HepG2 (cell line): Measurements from ENCODE around the gene RECQL. TPM values are rescaled to one million over a fixed set of nuclear protein-coding genes. Genes with fewer than 3 reads are reported as not detected.

Experiments
- CEBPG ChIP-seq: IDR thresholded peaks from 2 replicates; pipeline ENCODE4 v1.6.1; 2016
- FOSL2 ChIP-seq: sonication (generic); formaldehyde crosslinking; IDR thresholded peaks from 2 replicates; pipeline ENCODE4 v1.4.0; 2020; ENCODE audit warnings: missing genetic modification reagents
- GATAD2A ChIP-seq: IDR thresholded peaks from 2 replicates; pipeline ENCODE4 v1.6.1; 2016
- HOXA5 ChIP-seq: sonication (generic); formaldehyde crosslinking; IDR thresholded peaks from 2 replicates; pipeline ENCODE4 v1.4.0; 2020; ENCODE audit warnings: missing genetic modification reagents
- HOXD1 ChIP-seq: sonication (generic); formaldehyde crosslinking; IDR thresholded peaks from 2 replicates; pipeline ENCODE4 v1.5.0; 2020; ENCODE audit warnings: missing genetic modification reagents
- PHF21A ChIP-seq: sonication (generic); formaldehyde crosslinking; IDR thresholded peaks from 2 replicates; pipeline ENCODE4 v1.5.0; 2020; ENCODE audit warnings: mild to moderate bottlenecking, missing genetic modification reagents
- SMARCE1 ChIP-seq: fragments of 450-650 bp; IDR thresholded peaks from 2 replicates; pipeline ENCODE4 v1.6.1; 2017; ENCODE audit warnings: borderline replicate concordance
- ZNF431 ChIP-seq: sonication (generic); formaldehyde crosslinking; IDR thresholded peaks from 2 replicates; pipeline ENCODE4 v1.9.0; 2022; ENCODE audit warnings: missing genetic modification reagents, low read depth, mild to moderate bottlenecking, borderline replicate concordance
- ZNF615 ChIP-seq: sonication (generic); formaldehyde crosslinking; IDR thresholded peaks from 2 replicates; pipeline ENCODE4 v1.5.0; 2020; ENCODE audit warnings: mild to moderate bottlenecking, missing genetic modification reagents, borderline replicate concordance
- ZNF777 ChIP-seq: sonication (generic); formaldehyde crosslinking; IDR thresholded peaks from 2 replicates; pipeline ENCODE4 v1.4.0; 2020; ENCODE audit warnings: missing genetic modification reagents
- polyA plus RNA-seq, 8 experiments: library from polyadenylated mRNA; depleted of rRNA in 3 of 8; stranded (reverse) in 7 of 8; unstranded in 1 of 8; fragments of >200 nt; fragmentation: Illumina TruSeq in 4 of 8; extraction: Trizol in 4 of 8; gene quantifications; 2 replicates each; pipeline versions ENCODE4 v1.2.1 to v1.2.3, GENCODE V29; 2011 to 2016; ENCODE audit warnings: low read depth in 4 of 8, missing spikeins in 1 of 8, mixed read lengths in 1 of 8; ENCODE audit not compliant: insufficient read depth in 1 of 8
- total RNA-seq, 5 experiments: library from RNA; depleted of rRNA; stranded (reverse); fragments of >200 nt; fragmentation: Illumina TruSeq; extraction: Trizol; gene quantifications; 2 replicates each; pipeline ENCODE4 v1.2.3, GENCODE V29; 2016; ENCODE audit warnings: low read depth in 1 of 5
- TF ChIP-seq, protein P1 (sequence below), 2 experiments: fragments of 450-650 bp in 1 of 2; sonication (generic) in 1 of 2; formaldehyde crosslinking; IDR thresholded peaks; 2 replicates each; pipeline versions ENCODE4 v1.5.0 to v1.8.0; 2020 to 2022; ENCODE audit warnings: mild to moderate bottlenecking in 1 of 2, missing genetic modification reagents in 1 of 2
- TF ChIP-seq, protein P2 (sequence below): sonication (generic); formaldehyde crosslinking; IDR thresholded peaks from 2 replicates; pipeline ENCODE4 v1.4.0; 2020; ENCODE audit warnings: missing genetic modification reagents
- TF ChIP-seq, protein P3 (sequence below): sonication (generic); formaldehyde crosslinking; IDR thresholded peaks from 2 replicates; pipeline ENCODE4 v1.5.1; 2020; ENCODE audit warnings: missing genetic modification reagents, mild to moderate bottlenecking, borderline replicate concordance

Gene RECQL
- total and polyA plus RNA-seq, 2 of the 13 experiments (the other 11 are each of a cell fraction or from before 2014, with no cell fraction given), result 7.2 to 41.5 TPM

DNA sequence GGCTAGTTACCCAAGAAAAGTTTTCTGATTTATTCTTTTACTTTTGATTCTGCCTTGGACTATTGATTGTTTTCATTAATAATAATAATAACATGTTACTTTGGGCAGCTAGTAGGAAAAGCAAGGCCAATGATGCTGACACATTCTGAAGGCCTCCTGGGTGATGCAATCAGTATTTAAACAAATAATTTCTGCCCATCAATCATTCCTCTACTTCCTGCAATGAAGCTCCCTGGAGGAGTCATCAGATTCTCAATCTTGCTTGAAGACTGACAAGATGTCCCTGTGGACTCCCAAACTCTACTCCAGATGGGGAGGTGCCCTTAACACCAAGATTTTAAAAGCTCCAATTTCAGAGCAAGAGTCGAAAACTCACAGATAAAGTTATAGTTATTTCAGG is 24.6 kb upstream of the RECQL start, which contains the start of gene SPX (continued):
- TF ChIP-seq, protein P1, sequence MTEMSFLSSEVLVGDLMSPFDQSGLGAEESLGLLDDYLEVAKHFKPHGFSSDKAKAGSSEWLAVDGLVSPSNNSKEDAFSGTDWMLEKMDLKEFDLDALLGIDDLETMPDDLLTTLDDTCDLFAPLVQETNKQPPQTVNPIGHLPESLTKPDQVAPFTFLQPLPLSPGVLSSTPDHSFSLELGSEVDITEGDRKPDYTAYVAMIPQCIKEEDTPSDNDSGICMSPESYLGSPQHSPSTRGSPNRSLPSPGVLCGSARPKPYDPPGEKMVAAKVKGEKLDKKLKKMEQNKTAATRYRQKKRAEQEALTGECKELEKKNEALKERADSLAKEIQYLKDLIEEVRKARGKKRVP (CRISPR knock-in tag; IDR thresholded peaks at IDR 0.05), result peak in 1 of 2 experiments; percentile 76; a peak in 2 of 4 replicates
- TF ChIP-seq PHF21A (CRISPR knock-in tag) (no peak), ZNF431 (CRISPR knock-in tag) (no peak), ZNF615 (no peak), FOSL2 (CRISPR knock-in tag) (peak; percentile 37; the same call in 1 of the 2 replicates), HOXA5 (CRISPR knock-in tag) (0 out of 2 replicates have a peak, but pooled peaks have one; percentile 47), HOXD1 (CRISPR knock-in tag) (peak; percentile 60; the same call in 1 of the 2 replicates), CEBPG (CRISPR knock-in tag) (peak; percentile 59; the same call in 1 of the 2 replicates), ZNF777 (CRISPR knock-in tag) (no peak), GATAD2A (CRISPR knock-in tag) (0 out of 2 replicates have a peak, but pooled peaks have one; percentile 17), SMARCE1 (no peak)
- TF ChIP-seq, protein P2, sequence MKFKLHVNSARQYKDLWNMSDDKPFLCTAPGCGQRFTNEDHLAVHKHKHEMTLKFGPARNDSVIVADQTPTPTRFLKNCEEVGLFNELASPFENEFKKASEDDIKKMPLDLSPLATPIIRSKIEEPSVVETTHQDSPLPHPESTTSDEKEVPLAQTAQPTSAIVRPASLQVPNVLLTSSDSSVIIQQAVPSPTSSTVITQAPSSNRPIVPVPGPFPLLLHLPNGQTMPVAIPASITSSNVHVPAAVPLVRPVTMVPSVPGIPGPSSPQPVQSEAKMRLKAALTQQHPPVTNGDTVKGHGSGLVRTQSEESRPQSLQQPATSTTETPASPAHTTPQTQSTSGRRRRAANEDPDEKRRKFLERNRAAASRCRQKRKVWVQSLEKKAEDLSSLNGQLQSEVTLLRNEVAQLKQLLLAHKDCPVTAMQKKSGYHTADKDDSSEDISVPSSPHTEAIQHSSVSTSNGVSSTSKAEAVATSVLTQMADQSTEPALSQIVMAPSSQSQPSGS (CRISPR knock-in tag), result no peak
- TF ChIP-seq, protein P3, sequence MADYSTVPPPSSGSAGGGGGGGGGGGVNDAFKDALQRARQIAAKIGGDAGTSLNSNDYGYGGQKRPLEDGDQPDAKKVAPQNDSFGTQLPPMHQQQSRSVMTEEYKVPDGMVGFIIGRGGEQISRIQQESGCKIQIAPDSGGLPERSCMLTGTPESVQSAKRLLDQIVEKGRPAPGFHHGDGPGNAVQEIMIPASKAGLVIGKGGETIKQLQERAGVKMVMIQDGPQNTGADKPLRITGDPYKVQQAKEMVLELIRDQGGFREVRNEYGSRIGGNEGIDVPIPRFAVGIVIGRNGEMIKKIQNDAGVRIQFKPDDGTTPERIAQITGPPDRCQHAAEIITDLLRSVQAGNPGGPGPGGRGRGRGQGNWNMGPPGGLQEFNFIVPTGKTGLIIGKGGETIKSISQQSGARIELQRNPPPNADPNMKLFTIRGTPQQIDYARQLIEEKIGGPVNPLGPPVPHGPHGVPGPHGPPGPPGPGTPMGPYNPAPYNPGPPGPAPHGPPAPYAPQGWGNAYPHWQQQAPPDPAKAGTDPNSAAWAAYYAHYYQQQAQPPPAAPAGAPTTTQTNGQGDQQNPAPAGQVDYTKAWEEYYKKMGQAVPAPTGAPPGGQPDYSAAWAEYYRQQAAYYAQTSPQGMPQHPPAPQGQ (CRISPR knock-in tag), result no peak
